ENCODE measurements around the gene DDA1.
"Not testable (repeated sequence)": the region's sequence is repeated elsewhere in the genome, so short reads cannot be mapped to it uniquely, and the experiment has no call there.

DDA1 gene

DNA sequence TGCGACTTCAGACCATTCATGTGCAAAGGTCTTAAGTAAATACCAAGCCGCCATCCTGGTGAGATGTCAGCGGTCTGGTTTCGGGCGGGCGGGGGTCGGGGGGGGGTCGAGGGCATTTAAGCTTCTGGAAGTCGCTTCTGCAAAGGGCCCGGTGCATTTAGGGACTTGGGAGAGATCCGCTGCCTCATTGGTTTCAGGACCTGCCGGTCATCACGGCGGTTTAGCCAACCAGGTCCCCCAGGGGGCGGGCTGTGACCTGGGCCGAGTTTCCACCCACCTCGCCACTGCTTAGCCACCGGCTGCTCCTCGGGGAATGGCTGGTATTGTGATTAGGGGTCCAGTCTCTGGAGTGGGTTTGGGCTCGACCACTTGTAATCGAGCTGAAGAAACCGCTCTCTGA is 19.9 kb upstream of the DDA1 start:
- peak; percentile 3 for DNase-seq

GRCh38 chr19:17292301-17293074 is 16.9 kb upstream of the DDA1 start:
- DNase-seq = peak; percentile 8

DNA sequence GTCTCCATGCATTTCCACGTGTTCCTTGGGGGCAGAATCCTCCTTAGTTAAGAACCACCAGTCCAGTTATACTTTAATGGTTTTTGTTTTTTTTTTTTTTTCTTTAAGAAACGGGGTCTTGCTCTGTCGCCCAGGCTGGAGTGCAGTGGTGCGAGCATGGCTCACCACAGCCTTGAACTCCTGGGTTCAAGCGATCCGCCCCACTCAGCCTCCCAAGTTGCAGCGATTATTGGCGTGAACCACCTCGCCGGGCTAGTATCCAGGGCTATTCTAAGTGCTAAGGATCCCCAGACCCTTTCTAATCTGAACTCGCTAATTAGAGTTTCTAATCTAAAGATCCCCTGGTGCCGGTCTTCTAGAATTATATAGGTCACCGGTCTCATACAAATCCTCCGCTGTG is 15.8 kb upstream of the DDA1 start:
- DNase-seq = no peak

DNA sequence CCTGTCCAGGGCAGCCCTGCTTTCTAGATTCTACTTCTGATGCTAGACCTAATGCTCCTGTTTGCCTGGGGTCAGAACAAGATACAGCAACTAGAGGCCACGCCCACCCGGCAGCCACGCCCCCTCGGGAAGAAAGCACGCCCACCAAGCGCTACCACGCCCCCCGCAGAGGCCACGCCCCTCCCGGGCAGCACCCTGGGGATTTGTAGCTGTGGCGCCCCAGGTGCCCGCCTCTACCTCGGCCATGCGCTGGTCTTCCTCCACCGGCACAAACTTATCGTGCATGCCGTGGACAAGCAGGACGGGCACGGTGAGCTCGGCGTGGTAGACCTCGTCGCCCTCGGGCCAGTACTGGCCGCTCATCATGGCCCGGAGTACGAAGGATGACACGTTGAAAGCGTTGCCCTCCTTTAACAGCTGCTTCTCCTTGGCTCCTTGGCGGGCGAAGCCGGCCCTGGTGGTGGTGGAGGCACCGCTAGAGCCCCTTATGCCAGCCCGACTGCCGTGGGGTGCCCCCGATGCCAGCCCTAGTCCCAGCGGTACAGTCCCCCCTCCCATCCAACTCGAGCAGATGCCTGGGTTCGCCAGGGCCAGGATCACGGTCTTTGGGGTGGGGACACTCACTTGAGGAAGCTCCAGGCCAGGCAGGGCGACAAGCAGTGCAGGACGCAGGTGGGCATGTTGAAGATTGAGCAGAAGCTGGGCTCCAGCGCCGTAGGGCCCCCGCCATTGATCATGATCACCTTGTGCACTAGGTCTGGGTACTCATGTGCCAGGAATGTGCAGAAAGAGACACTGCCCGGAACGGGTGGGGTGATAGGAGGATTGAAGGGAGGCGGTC is 15.1 kb upstream of the DDA1 start:
- no peak for DNase-seq

- not testable (repeated sequence) for DNase-seq
Measured at GRCh38 chr19:17295551-17295950, 13.8 kb upstream of the DDA1 start.

GRCh38 chr19:17296273-17296672 is 13.1 kb upstream of the DDA1 start:
- no peak for DNase-seq

- DNase-seq = no peak
Measured at GRCh38 chr19:17296976-17297375, 12.4 kb upstream of the DDA1 start.

DNA sequence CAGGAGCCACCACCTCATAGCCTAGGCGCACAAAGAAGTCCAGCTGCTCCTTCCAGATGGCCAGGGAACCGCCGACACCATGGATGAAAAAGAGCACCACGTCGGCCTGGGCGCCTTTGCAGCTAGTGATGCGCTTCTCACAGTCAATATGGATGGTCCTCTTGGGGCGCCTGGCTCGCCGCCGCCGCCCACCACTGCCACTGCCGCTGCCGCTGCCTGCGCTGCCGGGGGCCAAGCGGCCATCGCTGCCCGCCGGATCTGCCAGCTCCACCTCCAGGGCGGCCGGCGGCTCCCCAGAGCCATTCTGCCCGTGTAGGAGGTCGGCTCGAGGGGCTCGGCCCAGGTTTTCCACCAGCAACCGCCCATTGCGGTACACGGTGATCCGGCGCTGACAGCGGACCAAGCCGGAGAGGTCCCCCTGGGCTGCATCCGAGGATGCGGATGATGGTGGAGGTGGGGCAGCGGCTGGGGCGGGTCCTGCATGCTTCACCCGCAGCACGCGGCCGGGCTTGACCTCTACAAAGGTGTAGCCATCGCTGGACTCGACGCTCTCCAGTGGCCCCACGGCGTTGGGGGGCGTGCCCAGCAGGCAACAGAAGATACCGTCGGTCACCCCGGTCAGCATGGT is 8.3 kb upstream of the DDA1 start:
- no peak for DNase-seq

DNA sequence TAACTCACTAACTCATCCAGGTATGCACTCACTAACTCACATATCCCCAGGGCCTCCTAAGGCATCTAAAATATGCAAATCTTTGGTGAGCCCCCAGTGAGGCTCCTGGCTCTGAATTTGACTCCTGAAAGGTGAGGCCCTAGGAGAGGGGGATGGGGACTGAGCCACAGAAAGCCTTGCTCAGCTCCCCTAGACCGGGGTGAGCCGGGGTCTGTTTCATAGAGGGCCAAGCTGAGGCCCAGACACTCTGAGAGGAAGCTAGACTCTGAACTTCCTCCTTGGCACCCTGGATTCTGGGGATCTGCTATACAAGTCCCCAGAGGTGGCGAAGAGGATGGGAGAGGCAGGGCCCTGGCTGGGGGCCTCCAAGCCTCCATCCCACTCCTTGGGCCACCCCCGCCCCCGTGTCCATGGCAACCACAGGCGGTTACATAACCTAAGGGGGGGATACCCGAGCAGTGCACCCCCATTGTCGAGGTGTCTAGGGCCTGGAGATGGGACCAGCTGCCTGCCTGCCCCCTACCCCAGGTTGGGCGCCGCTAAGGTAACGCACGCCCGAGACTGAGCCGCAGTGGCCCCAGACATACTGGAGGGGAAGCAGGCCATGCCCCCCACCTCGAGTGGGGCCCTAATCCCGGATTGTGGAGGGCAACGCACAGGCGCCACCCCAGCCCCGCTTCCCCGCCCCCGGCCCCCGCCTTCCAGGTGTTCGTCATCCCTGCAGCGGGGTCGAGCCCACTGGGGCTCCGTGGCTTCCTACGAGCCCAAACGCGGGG is 6.8 kb upstream of the DDA1 start:
- DNase-seq = no peak

GRCh38 chr19:17303167-17303939 is 6.0 kb upstream of the DDA1 start, which contains the start of gene ABHD8:
Gene ABHD8, minus strand, starts transcription at chr19:17303425. Its CDS starts 1,809 bp downstream, at chr19:17301616.
- DNase-seq = peak; percentile 94

- DNase-seq = no peak
Measured at GRCh38 chr19:17303940-17304267, 5.5 kb upstream of the DDA1 start.

- DNase-seq = no peak
Measured at GRCh38 chr19:17304386-17305215, 4.8 kb upstream of the DDA1 start.

- DNase-seq = no peak
Measured at GRCh38 chr19:17305216-17305516, 4.2 kb upstream of the DDA1 start.

GRCh38 chr19:17305517-17306284 is 3.7 kb upstream of the DDA1 start, which contains the start of gene MRPL34:
Gene MRPL34, plus strand, starts transcription at chr19:17305872. Its CDS starts 21 bp downstream, at chr19:17305893.
- peak; percentile 99 for DNase-seq

DNA sequence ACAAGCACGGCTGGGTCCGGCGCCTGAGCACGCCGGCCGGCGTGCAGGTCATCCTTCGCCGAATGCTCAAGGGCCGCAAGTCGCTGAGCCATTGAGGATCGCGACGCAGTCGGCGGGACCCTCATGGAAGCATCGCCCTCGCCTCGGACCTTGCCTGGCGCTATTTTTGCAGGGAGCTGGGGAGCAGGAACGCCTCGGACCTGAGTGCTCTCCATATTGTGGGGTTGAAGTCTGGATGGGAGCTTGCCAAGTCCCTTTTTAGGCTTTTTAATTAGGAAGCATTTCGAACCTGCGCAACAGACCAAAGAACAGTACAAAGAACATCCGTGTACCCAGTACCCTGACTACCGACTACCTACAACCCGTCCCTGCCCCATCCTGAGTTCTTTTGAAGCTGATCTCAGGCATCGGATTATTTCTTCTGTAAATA is 3.1 kb upstream of the DDA1 start:
- DNase-seq = no peak

- no peak for DNase-seq
Measured at GRCh38 chr19:17307876-17308377, 1.4 kb upstream of the DDA1 start.

DNA sequence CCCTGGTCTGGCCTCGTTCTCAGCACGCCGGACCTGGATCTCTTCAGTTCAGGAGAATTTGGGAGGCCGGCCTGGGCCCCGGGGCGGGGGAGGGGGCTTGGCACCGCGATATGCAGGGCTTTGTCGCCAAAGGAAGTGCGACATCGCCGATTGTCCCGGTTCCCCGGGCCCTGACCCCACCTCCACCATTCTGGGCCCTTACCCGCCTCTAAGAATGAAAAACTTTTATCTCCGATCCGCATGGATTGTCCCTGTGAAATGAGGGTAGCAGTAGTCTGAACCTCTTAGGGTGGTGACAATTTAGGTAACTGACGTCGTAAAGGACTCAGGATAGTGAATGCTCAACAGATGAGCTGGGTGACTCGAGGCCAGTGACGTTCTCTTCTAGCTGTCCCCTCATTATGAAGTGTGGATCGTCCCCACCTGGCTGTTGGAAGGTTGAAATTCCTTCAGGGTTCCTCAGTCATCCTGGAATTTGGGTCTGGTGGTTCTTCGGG is 650 bp downstream of the DDA1 start:
- no peak for DNase-seq

GRCh38 chr19:17311455-17312188 is 2.3 kb downstream of the DDA1 start:
- no peak for DNase-seq
